Neuron (in vitro differentiated cells): ENCODE data around the gene AFAP1L1.

Experiments
- H2AFZ ChIP-seq: one replicate; pipeline ENCODE4 v1.6.1; 2013; ENCODE audit warnings: low read depth, mild to moderate bottlenecking, inconsistent platforms, low read length, moderate library complexity
- H3K27me3 ChIP-seq: one replicate; pipeline ENCODE4 v1.6.1; 2013; ENCODE audit warnings: low read length; ENCODE audit not compliant: insufficient read depth
- H3K36me3 ChIP-seq: one replicate; pipeline ENCODE4 v1.6.1; 2013; ENCODE audit warnings: low read length; ENCODE audit not compliant: insufficient read depth
- H3K4me1 ChIP-seq: one replicate; pipeline ENCODE4 v1.6.1; 2013; ENCODE audit warnings: low read length; ENCODE audit not compliant: insufficient read depth
- H3K4me3 ChIP-seq: 2 replicates; pipeline ENCODE4 v1.5.1; 2013; ENCODE audit warnings: mild to moderate bottlenecking, low read length, moderate library complexity
- H3K9me3 ChIP-seq: one replicate; pipeline ENCODE4 v1.6.1; 2013; ENCODE audit warnings: low read length

Gene AFAP1L1

GRCh38 chr5:149299451-149300054 is 27.9 kb downstream of the AFAP1L1 start:
- Histone ChIP-seq H2AFZ (no peak overlapping the region), H3K9me3 (no peaks in the 10 kb centered on the region), H3K36me3 (no peaks in the 10 kb centered on the region), H3K4me3 (no peak overlapping the region), H3K27me3 (peaks cover 16% of the 10 kb centered on the region), H3K4me1 (no peaks in the 10 kb centered on the region)

GRCh38 chr5:149300441-149300840 is 28.8 kb downstream of the AFAP1L1 start:
- H3K9me3 ChIP-seq: no peaks in the 10 kb centered on the region
- no peaks in the 10 kb centered on the region for H3K4me1 ChIP-seq
- H2AFZ ChIP-seq: no peak overlapping the region
- no peaks in the 10 kb centered on the region for H3K36me3 ChIP-seq
- no peak overlapping the region for H3K4me3 ChIP-seq
- peaks cover 11% of the 10 kb centered on the region for H3K27me3 ChIP-seq

DNA sequence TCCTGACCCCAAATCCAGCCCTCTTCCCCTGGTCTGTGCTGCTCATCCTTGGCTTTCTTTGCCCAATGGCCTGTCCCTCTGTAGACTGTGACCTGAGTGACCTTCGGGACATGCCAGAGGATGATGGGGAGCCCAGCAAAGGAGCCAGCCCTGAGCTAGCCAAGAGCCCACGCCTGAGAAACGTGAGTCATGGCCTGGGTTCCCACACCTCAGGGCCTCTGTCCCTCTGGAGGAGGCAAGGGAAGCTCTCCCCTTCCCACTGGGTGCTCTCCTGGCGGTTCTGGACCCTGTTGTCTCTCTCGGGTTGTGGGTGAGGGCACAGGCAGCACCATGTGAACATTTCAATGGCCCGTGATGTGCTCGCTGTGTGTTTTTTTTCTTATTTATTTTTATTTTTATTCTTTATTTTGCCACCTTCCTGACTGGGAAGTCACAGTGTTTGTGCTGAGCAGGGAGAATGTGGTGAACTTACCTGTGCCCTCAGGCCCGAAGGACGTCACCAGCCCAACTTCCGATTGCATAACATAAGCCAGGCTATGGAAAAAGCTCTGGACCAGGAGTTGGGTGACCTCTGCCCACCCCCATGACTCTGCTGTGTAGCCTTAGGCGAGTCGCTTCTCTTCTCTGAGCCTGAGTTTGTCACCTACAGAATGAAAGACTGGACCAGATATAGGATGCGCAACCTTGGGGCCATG is 29.5 kb downstream of the AFAP1L1 start:
- Histone ChIP-seq H3K36me3 (no peaks in the 10 kb centered on the region), H3K27me3 (peaks cover 16% of the 10 kb centered on the region), H3K4me3 (no peak overlapping the region), H3K9me3 (no peaks in the 10 kb centered on the region), H2AFZ (no peak overlapping the region), H3K4me1 (no peaks in the 10 kb centered on the region)

DNA sequence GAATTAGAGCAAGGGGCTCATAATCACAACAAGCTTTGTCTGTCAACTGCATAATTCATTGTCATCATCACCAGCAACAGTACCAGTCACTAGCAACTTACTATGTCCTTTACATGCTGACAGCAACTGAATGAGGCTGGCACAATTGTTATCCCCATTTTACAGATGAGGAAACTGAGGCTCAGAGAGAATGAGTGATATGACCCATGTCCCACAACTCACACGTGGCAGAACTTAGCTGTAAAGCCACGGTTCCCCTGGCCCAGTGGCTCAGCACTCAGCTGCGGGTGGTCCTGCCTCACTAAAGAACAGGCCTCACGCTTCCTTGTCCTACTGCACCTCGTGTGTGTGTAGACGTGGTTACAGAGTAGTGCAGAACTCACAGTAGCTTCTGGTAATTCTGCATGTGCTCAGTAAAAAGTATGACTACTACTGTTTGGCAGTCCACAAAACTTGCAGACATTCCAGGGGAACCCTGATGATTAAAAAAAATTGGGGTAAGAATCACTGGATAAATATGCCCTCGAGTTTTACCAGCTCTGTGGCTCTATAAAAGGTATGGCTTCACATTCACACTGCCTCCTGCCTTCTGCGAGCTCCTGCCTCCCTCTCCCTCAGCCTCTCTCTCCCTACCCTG is 30.2 kb downstream of the AFAP1L1 start:
- Histone ChIP-seq H3K4me3 (no peak overlapping the region), H3K9me3 (no peaks in the 10 kb centered on the region), H3K4me1 (no peaks in the 10 kb centered on the region), H2AFZ (no peak overlapping the region), H3K27me3 (peaks cover 16% of the 10 kb centered on the region), H3K36me3 (no peaks in the 10 kb centered on the region)

DNA sequence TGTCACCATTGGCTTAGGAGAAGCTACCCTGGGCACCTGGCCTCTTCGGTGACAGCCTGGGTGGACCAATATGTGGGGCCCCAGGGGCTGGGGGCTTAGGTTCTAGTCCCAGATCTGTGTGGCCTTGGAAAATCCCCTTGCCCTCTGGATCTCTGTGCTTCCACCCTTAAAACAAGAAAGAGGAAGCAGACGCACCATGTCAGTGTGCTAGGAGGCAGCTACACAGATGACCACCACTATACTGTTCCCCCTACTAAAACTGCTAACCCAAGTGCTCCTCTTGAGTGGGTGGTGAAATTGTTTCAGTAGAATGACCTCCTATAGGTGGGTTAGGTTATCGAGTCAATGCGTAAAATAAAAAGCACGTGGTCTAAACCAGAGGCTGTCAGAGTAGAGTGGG is 31.0 kb downstream of the AFAP1L1 start:
- H3K4me3 ChIP-seq: no peak overlapping the region
- no peak overlapping the region for H2AFZ ChIP-seq
- no peaks in the 10 kb centered on the region for H3K36me3 ChIP-seq
- no peaks in the 10 kb centered on the region for H3K4me1 ChIP-seq
- H3K27me3 ChIP-seq: peaks cover 16% of the 10 kb centered on the region
- no peaks in the 10 kb centered on the region for H3K9me3 ChIP-seq

DNA sequence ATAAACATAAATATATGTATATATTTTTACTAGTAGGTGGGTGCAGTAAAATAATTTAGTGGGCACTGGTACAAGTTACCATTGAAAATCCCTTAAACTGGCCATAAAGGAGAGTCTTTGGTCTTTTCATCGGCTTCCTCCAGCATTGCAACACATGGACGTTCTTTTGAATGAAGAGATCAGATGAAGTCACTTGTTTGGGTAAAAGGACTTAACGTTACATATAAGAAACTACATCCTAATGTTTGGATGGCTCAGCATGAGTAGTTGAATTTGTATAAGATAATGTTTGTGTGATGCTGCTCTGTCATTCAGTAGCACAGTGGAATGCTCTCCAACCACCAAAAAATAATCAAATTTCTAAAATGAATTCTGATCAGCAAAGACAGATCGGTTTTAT is 31.6 kb downstream of the AFAP1L1 start:
- Histone ChIP-seq H3K4me3 (no peak overlapping the region), H3K27me3 (peaks cover 16% of the 10 kb centered on the region), H3K36me3 (no peaks in the 10 kb centered on the region), H2AFZ (no peak overlapping the region), H3K4me1 (no peaks in the 10 kb centered on the region), H3K9me3 (no peaks in the 10 kb centered on the region)

- H3K36me3 ChIP-seq: no peaks in the 10 kb centered on the region
These were observed 32.8 kb downstream of the AFAP1L1 start for GRCh38 chr5:149304195-149305078.

GRCh38 chr5:149309354-149309753 is 37.7 kb downstream of the AFAP1L1 start:
- Histone ChIP-seq H3K36me3 (no peaks in the 10 kb centered on the region), H3K4me3 (no peak overlapping the region), H3K9me3 (no peaks in the 10 kb centered on the region), H3K27me3 (peaks cover 8% of the 10 kb centered on the region), H3K4me1 (no peaks in the 10 kb centered on the region), H2AFZ (no peak overlapping the region)

More at GRCh38 chr5:149304195-149305078, 32.8 kb downstream of the AFAP1L1 start:
- Histone ChIP-seq H3K4me3 (no peak overlapping the region), H2AFZ (no peak overlapping the region), H3K27me3 (peaks cover 11% of the 10 kb centered on the region), H3K9me3 (no peaks in the 10 kb centered on the region), H3K4me1 (no peaks in the 10 kb centered on the region)

DNA sequence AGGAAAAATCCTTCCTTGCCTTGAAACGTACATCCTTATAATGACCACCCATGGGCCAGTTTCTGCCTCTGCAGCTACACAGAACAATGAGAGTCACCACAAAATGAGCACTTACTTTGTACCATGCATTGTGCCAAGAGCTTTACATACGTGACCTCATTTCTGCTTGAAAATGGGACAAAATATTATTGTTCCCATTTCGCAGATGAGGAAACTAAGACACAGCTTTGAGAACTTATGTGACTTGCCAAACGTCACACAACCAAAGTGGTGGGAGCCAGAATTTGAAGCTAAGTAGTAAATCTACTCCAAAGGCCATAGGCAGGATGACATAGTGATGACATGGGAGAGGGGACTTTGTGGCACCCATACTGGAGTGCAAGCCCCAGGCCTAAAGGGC is 38.8 kb downstream of the AFAP1L1 start:
- Histone ChIP-seq H3K27me3 (peaks cover 8% of the 10 kb centered on the region), H3K9me3 (no peaks in the 10 kb centered on the region), H3K36me3 (no peaks in the 10 kb centered on the region), H3K4me1 (no peaks in the 10 kb centered on the region), H2AFZ (no peak overlapping the region), H3K4me3 (no peak overlapping the region)

GRCh38 chr5:149310947-149311658 is 39.4 kb downstream of the AFAP1L1 start:
- Histone ChIP-seq H3K9me3 (no peaks in the 10 kb centered on the region), H3K4me3 (no peak overlapping the region), H3K4me1 (no peaks in the 10 kb centered on the region), H3K27me3 (peaks cover 4% of the 10 kb centered on the region), H3K36me3 (no peaks in the 10 kb centered on the region), H2AFZ (no peak overlapping the region)

- no peaks in the 10 kb centered on the region for H3K4me1 ChIP-seq
- no peak overlapping the region for H2AFZ ChIP-seq
- H3K9me3 ChIP-seq: no peaks in the 10 kb centered on the region
- H3K4me3 ChIP-seq: no peak overlapping the region
- no peaks in the 10 kb centered on the region for H3K36me3 ChIP-seq
- H3K27me3 ChIP-seq: peaks cover 4% of the 10 kb centered on the region
These were observed 41.6 kb downstream of the AFAP1L1 start for GRCh38 chr5:149313151-149313841.

- Histone ChIP-seq H3K36me3 (no peaks in the 10 kb centered on the region), H2AFZ (no peak overlapping the region), H3K4me1 (no peaks in the 10 kb centered on the region), H3K4me3 (no peak overlapping the region), H3K27me3 (peaks cover 4% of the 10 kb centered on the region), H3K9me3 (no peaks in the 10 kb centered on the region)
These were observed 43.0 kb downstream of the AFAP1L1 start for GRCh38 chr5:149314571-149315111.
